ENCODE measurements around the gene PLEKHA5. TPM values are rescaled to one million over a fixed set of nuclear protein-coding genes. Genes with fewer than 3 reads are reported as not detected.

Gene PLEKHA5
- total RNA-seq, 5 donors from 2014 or later (not counting 1 experiment from before 2014, with no cell fraction given) = 0.96 to 11.0 (median 4.9) TPM

DNA sequence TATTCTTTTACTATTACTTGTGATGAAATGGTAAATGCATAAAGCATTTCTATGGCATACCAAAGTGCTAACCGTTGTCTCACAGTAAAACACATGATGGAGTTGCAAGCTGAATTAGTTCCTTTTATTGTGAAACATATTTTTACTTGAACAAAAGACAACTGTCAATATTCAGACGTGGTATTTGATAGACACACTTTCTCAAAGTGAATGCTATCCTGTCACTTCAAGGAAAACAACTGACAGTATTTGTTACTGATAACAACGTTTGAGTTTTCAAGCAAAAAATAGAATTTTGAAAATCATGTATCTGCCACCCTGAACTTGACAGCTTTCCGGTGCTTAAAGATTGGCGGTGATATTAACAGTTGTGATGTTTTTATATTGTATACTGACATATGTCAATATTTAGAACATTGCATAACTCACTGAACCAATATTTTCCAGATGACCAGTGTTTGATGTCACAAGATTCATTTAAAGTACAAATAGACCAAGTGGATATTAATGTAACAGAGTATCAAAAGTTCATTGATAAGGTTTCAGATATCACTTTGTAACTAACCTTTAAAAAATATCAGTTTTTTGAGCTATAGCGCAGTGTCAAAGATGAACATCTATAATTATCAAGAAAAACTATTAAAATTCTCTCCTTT, 156.4 kb downstream of the PLEKHA5 start:
- POLR2A ChIA-PET = no interaction called here

DNA sequence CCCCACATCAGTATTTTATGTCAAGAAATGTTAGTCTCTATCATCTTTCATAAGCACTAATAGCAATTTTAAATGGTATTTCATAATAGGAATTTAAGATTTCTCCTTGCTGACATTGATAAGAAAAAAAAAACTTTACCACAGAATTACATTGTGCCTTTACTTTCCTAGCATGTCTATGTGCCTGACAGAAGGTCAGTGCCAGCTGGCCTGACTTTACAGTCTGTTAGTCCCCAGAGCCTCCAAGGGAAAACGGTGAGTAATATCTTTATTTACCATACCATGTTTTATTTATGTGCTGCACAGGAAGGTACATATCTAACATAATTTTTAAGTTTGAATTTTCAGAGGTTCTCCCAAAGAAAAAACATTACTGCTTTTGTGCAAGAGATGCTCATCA, 157.8 kb downstream of the PLEKHA5 start:
- DNase-seq = no peak
- no peaks in the 10 kb centered on the region for H3K4me1 ChIP-seq (ENCODE audit: control insufficient read depth in 1 of 2, extremely low read depth in 1 of 2, insufficient read depth in 2 of 2, low read length in 2 of 2)
- no CpG with 5 or more reads among the region's 1 CpG for WGBS (ENCODE audit: insufficient coverage)
- H3K9me3 ChIP-seq = no peaks in the 10 kb centered on the region
- no peak for ATAC-seq (replicated peaks in 1 of 4)
- peaks cover 2 to 3% of the 10 kb centered on the region in 2 donors for H3K36me3 ChIP-seq (ENCODE audit: control insufficient read depth in 2 of 2, extremely low read depth in 1 of 2, insufficient read depth in 1 of 2, low read length in 1 of 2)
- ChIA-PET CTCF (no interaction called here), POLR2A (no interaction called here)
- no peak overlapping the region for H3K27ac ChIP-seq (ENCODE audit: low read length)
- Mint-ChIP-seq H3K27me3 (no peaks in the 10 kb centered on the region), H3K9me3 (no peaks in the 10 kb centered on the region), H3K27ac (no peak overlapping the region), H3K4me3 (no peak overlapping the region), H3K4me1 (no peaks in the 10 kb centered on the region), H3K36me3 (no peaks in the 10 kb centered on the region)
- no peak overlapping the region for H3K4me3 ChIP-seq (ENCODE audit: control insufficient read depth in 1 of 2, extremely low read depth in 1 of 2, low read length in 1 of 2)
- H3K27me3 ChIP-seq (replicated peaks in 1 of 2; ENCODE audit: control insufficient read depth in 2 of 2, extremely low read depth in 1 of 2, insufficient read depth in 2 of 2, low read length in 1 of 2) = no peaks in the 10 kb centered on the region

More for the DNA sequence above, 156.4 kb downstream of the PLEKHA5 start:
- H3K4me1 Mint-ChIP-seq = no peaks in the 10 kb centered on the region
- H3K4me3 ChIP-seq (ENCODE audit: control insufficient read depth in 1 of 2, extremely low read depth in 1 of 2, low read length in 1 of 2) = no peak overlapping the region
- H3K4me3 Mint-ChIP-seq = no peak overlapping the region
- no peaks in the 10 kb centered on the region for H3K9me3 ChIP-seq
- H3K27me3 ChIP-seq (replicated peaks in 1 of 2; ENCODE audit: control insufficient read depth in 2 of 2, extremely low read depth in 1 of 2, insufficient read depth in 2 of 2, low read length in 1 of 2) = no peaks in the 10 kb centered on the region
- no peaks in the 10 kb centered on the region for H3K9me3 Mint-ChIP-seq
- peaks cover 2 to 3% of the 10 kb centered on the region in 2 donors for H3K36me3 ChIP-seq (ENCODE audit: control insufficient read depth in 2 of 2, extremely low read depth in 1 of 2, insufficient read depth in 1 of 2, low read length in 1 of 2)
- no peaks in the 10 kb centered on the region for H3K27me3 Mint-ChIP-seq
- no peak for ATAC-seq (replicated peaks in 1 of 4)
- no peaks in the 10 kb centered on the region for H3K36me3 Mint-ChIP-seq
- 67% methylated on average over 1 of the region's 6 CpGs for WGBS (ENCODE audit: insufficient coverage)
- no peak overlapping the region for H3K27ac Mint-ChIP-seq
- no peaks in the 10 kb centered on the region for H3K4me1 ChIP-seq (ENCODE audit: control insufficient read depth in 1 of 2, extremely low read depth in 1 of 2, insufficient read depth in 2 of 2, low read length in 2 of 2)
- no peak overlapping the region for H3K27ac ChIP-seq (ENCODE audit: low read length)
- DNase-seq = no peak
- CTCF ChIA-PET = interaction anchor here in 1 of 2 donors (0.6 kb wide), 1 partner anchor 41 kb away, joined by 6 read pairs; no protein-coding TSS in a partner anchor

DNA sequence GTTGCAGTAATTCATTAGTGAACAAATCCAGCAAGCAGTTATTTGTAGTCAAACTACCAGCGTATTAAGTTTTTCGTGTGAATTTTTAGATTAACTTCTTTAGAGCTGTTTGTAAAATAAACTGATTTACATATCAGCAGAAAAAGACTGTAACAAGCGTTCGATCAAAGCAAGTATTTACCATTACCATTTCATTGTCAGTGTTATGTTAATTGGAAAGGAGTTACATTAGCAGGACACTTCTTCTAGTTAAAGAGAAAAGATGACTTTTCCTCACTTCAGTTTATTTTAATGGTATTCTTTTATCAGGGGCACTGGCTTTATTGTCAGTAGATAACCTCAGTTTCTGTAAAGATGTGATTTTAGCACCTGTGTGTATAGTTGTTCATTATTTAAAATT, 158.6 kb downstream of the PLEKHA5 start:
- H3K4me3 ChIP-seq (ENCODE audit: control insufficient read depth in 1 of 2, extremely low read depth in 1 of 2, low read length in 1 of 2) = no peak overlapping the region
- H3K9me3 Mint-ChIP-seq = no peaks in the 10 kb centered on the region
- H3K27me3 Mint-ChIP-seq = no peaks in the 10 kb centered on the region
- no peak overlapping the region for H3K4me3 Mint-ChIP-seq
- H3K27ac Mint-ChIP-seq = no peak overlapping the region
- H3K36me3 Mint-ChIP-seq = no peaks in the 10 kb centered on the region
- ATAC-seq (replicated peaks in 1 of 4) = no peak
- peaks cover 2 to 3% of the 10 kb centered on the region in 2 donors for H3K36me3 ChIP-seq (ENCODE audit: control insufficient read depth in 2 of 2, extremely low read depth in 1 of 2, insufficient read depth in 1 of 2, low read length in 1 of 2)
- H3K4me1 ChIP-seq (ENCODE audit: control insufficient read depth in 1 of 2, extremely low read depth in 1 of 2, insufficient read depth in 2 of 2, low read length in 2 of 2) = no peaks in the 10 kb centered on the region
- H3K27ac ChIP-seq (ENCODE audit: low read length) = no peak overlapping the region
- H3K9me3 ChIP-seq = no peaks in the 10 kb centered on the region
- H3K4me1 Mint-ChIP-seq = no peaks in the 10 kb centered on the region
- ChIA-PET CTCF (interaction anchor here (0.6 to 0.8 kb wide), 5 partner anchors 10 to 1136 kb away, joined by 3 to 8 read pairs (median 6); no protein-coding TSS in a partner anchor), POLR2A (no interaction called here)
- H3K27me3 ChIP-seq (replicated peaks in 1 of 2; ENCODE audit: control insufficient read depth in 2 of 2, extremely low read depth in 1 of 2, insufficient read depth in 2 of 2, low read length in 1 of 2) = no peaks in the 10 kb centered on the region
- WGBS (ENCODE audit: insufficient coverage) = no CpG with 5 or more reads among the region's 4 CpGs
- no peak for DNase-seq

DNA sequence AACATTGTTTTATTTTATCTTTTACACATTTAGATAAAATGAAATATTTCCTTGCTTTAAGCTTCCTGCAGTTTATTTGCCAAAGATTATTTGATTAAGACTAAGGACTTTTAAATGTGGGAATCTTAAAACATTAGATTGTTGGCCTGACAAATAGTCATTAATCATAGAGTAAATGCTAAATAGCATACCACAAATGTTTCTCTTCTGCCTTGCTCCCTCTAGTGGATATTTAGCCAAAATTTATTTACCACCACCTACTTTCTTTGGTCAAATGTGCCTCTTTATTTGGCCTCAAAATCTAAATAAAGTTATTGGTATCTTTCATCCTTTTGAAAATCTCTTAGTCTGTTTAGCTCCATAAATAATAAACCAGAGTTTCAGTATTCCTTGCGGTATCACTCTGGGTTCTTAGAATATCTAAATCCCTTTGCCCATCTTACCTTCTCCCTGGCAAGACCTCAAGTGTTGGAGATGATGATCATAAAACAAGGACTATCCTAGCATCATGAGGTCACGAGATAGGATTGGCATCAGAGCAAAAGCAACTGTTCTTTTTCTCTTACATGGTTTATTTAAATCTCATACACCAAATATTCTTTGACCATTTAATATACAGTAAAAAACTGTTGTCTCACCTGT, 159.2 kb downstream of the PLEKHA5 start:
- DNase-seq = peak in 1 of 35 experiments; percentile 38
- no CpG with 5 or more reads among the region's 2 CpGs for WGBS (ENCODE audit: insufficient coverage)
- ChIA-PET POLR2A (no interaction called here), CTCF (interaction anchor here (0.6 to 0.8 kb wide), 8 partner anchors 10 to 1136 kb away, joined by 3 to 8 read pairs (median 6); no protein-coding TSS in a partner anchor)
- Mint-ChIP-seq H3K27me3 (no peaks in the 10 kb centered on the region), H3K4me1 (no peaks in the 10 kb centered on the region), H3K9me3 (no peaks in the 10 kb centered on the region), H3K27ac (no peak overlapping the region), H3K36me3 (no peaks in the 10 kb centered on the region), H3K4me3 (no peak overlapping the region)
- H3K4me1 ChIP-seq (ENCODE audit: control insufficient read depth in 1 of 2, extremely low read depth in 1 of 2, insufficient read depth in 2 of 2, low read length in 2 of 2) = no peaks in the 10 kb centered on the region
- no peak overlapping the region for H3K27ac ChIP-seq (ENCODE audit: low read length)
- no peaks in the 10 kb centered on the region for H3K9me3 ChIP-seq
- peaks cover 0 to 3% of the 10 kb centered on the region in 2 donors for H3K36me3 ChIP-seq (ENCODE audit: control insufficient read depth in 2 of 2, extremely low read depth in 1 of 2, insufficient read depth in 1 of 2, low read length in 1 of 2)
- no peaks in the 10 kb centered on the region for H3K27me3 ChIP-seq (replicated peaks in 1 of 2; ENCODE audit: control insufficient read depth in 2 of 2, extremely low read depth in 1 of 2, insufficient read depth in 2 of 2, low read length in 1 of 2)
- peak in 1 of 4 experiments; percentile 40 for ATAC-seq (replicated peaks in 1 of 4)
- H3K4me3 ChIP-seq (ENCODE audit: control insufficient read depth in 1 of 2, extremely low read depth in 1 of 2, low read length in 1 of 2) = no peak overlapping the region

DNA sequence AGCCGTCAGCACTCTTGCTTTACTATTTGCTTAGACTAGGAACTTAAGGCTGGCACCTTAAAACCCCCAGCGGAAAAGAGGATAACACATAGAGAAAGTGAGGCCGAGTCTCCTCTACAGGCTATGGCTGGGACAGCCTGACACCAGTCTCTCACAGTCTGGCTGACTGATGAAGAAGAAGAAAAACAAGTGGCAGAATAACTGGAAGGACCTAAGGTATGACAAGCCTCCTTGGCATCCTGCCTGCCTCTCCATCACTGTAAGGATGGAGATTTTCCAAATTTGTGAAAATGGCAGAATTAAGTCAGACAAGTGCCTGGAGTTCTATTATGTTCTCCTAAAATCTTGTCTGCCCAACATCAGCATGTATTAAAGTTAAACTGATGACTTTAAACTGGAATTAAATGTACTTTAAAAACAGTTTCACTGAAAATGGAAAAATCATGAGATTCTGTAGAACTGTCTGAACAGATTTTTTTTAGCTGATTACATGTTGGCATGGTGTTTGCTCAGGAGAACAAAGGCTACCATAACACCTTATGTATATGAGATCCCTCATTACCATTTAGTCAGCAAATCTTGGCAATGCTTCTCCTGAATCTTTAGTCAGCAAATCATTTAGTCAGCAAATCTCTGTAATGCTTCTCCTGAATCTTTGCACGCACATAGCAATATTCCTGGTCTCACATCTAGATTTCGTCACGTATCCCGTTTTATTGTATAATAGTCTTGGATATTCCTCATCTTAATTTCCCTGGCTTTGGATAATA, 169.5 kb downstream of the PLEKHA5 start:
- 100% methylated on average over 1 of the region's 7 CpGs for WGBS (ENCODE audit: insufficient coverage)
- H3K27me3 ChIP-seq (replicated peaks in 1 of 2; ENCODE audit: control insufficient read depth in 2 of 2, extremely low read depth in 1 of 2, insufficient read depth in 2 of 2, low read length in 1 of 2) = no peaks in the 10 kb centered on the region
- Mint-ChIP-seq H3K27ac (no peak overlapping the region), H3K9me3 (no peaks in the 10 kb centered on the region), H3K36me3 (no peaks in the 10 kb centered on the region), H3K27me3 (no peaks in the 10 kb centered on the region), H3K4me1 (no peaks in the 10 kb centered on the region), H3K4me3 (no peak overlapping the region)
- no peaks in the 10 kb centered on the region for H3K4me1 ChIP-seq (ENCODE audit: control insufficient read depth in 1 of 2, extremely low read depth in 1 of 2, insufficient read depth in 2 of 2, low read length in 2 of 2)
- DNase-seq (no peak), ATAC-seq (replicated peaks in 1 of 4) (no peak)
- ChIA-PET CTCF (interaction anchor here in 1 of 2 donors (0.6 to 0.7 kb wide), 2 partner anchors 25 to 330 kb away, joined by 6 to 8 read pairs; no protein-coding TSS in a partner anchor), POLR2A (interaction anchor here in 1 of 2 donors (0.6 kb wide), 1 partner anchor 22 kb away, joined by 6 read pairs; no protein-coding TSS in a partner anchor)
- no peaks in the 10 kb centered on the region for H3K9me3 ChIP-seq
- H3K4me3 ChIP-seq (ENCODE audit: control insufficient read depth in 1 of 2, extremely low read depth in 1 of 2, low read length in 1 of 2) = no peak overlapping the region
- no peak overlapping the region for H3K27ac ChIP-seq (ENCODE audit: low read length)
- no peaks in the 10 kb centered on the region for H3K36me3 ChIP-seq (ENCODE audit: control insufficient read depth in 2 of 2, extremely low read depth in 1 of 2, insufficient read depth in 1 of 2, low read length in 1 of 2)

DNA sequence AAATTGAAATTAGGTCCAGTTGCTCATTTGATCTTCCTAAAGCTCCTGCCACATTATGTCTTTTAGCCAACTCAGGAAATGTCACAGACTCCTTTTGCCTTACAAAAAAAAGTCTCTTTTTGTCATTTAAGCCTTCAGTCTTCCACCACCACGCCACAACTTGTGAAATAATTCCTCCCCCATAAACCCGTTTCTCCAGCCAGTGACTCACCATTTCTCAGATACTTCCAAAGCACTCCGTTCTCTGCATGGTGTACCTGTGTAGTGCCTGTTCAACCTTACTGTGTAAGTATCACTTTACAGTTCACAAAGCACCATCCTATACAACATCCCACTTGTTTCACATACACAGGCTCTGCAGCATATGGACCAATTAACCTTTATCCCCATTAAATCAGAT, 170.2 kb downstream of the PLEKHA5 start:
- H3K4me1 Mint-ChIP-seq = no peaks in the 10 kb centered on the region
- H3K27me3 Mint-ChIP-seq = no peaks in the 10 kb centered on the region
- H3K36me3 Mint-ChIP-seq = no peaks in the 10 kb centered on the region
- Histone ChIP-seq H3K4me1 (ENCODE audit: control insufficient read depth in 1 of 2, extremely low read depth in 1 of 2, insufficient read depth in 2 of 2, low read length in 2 of 2) (no peaks in the 10 kb centered on the region), H3K9me3 (no peaks in the 10 kb centered on the region), H3K27me3 (replicated peaks in 1 of 2; ENCODE audit: control insufficient read depth in 2 of 2, extremely low read depth in 1 of 2, insufficient read depth in 2 of 2, low read length in 1 of 2) (no peaks in the 10 kb centered on the region), H3K27ac (ENCODE audit: low read length) (no peak overlapping the region), H3K4me3 (ENCODE audit: control insufficient read depth in 1 of 2, extremely low read depth in 1 of 2, low read length in 1 of 2) (no peak overlapping the region), H3K36me3 (ENCODE audit: control insufficient read depth in 2 of 2, extremely low read depth in 1 of 2, insufficient read depth in 1 of 2, low read length in 1 of 2) (no peaks in the 10 kb centered on the region)
- no peak for ATAC-seq (replicated peaks in 1 of 4)
- no peaks in the 10 kb centered on the region for H3K9me3 Mint-ChIP-seq
- ChIA-PET CTCF (interaction anchor here in 1 of 2 donors (0.6 kb wide), 1 partner anchor 331 kb away, joined by 8 read pairs; no protein-coding TSS in a partner anchor), POLR2A (no interaction called here)
- no peak overlapping the region for H3K27ac Mint-ChIP-seq
- DNase-seq = no peak
- WGBS (ENCODE audit: insufficient coverage) = 85% methylated on average over 3 of the region's 3 CpGs
- no peak overlapping the region for H3K4me3 Mint-ChIP-seq
